DOHH2 (cell line): ENCODE results near the gene BANK1.

Experiments used
- EZH2phosphoT487 ChIP-seq: fragments of 200-600 bp; sonication (generic); IDR thresholded peaks from 2 replicates; pipeline ENCODE4 v1.6.1; 2017; ENCODE audit warnings: borderline replicate concordance, mild to moderate bottlenecking, antibody characterized with exemption, low read length, moderate library complexity, mixed read lengths
- TF ChIP-seq, protein P1 (sequence below): fragments of 200-600 bp; sonication (generic); IDR thresholded peaks from one replicate; pipeline ENCODE4 v1.5.1; 2014; ENCODE audit warnings: antibody characterized with exemption, mild to moderate bottlenecking, low read depth, low read length; ENCODE audit not compliant: poor library complexity, severe bottlenecking

DNA sequence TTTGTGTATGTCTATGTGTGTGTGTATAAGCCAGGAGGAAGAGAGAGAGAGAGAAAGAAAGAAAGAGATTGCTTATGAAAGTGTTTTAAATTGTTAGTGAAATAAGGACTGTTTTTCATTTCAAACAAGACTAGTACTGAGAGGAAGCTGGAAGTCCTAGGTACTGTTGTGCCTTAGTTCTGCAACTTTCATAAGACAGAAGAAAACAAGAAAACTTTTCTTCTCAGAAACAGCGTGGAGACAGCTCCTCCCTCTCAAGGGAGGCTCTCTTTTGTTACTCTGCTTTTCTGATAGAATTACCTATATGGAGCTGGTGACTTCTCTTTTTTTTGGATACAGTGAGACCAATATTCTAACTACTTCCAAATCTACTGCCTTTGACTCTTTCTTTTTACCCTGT lies 62.5 kb downstream of the BANK1 start:
- TF ChIP-seq, protein P1, sequence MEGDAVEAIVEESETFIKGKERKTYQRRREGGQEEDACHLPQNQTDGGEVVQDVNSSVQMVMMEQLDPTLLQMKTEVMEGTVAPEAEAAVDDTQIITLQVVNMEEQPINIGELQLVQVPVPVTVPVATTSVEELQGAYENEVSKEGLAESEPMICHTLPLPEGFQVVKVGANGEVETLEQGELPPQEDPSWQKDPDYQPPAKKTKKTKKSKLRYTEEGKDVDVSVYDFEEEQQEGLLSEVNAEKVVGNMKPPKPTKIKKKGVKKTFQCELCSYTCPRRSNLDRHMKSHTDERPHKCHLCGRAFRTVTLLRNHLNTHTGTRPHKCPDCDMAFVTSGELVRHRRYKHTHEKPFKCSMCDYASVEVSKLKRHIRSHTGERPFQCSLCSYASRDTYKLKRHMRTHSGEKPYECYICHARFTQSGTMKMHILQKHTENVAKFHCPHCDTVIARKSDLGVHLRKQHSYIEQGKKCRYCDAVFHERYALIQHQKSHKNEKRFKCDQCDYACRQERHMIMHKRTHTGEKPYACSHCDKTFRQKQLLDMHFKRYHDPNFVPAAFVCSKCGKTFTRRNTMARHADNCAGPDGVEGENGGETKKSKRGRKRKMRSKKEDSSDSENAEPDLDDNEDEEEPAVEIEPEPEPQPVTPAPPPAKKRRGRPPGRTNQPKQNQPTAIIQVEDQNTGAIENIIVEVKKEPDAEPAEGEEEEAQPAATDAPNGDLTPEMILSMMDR: no peak
- no peak for TF ChIP-seq EZH2phosphoT487
